Activated T-helper 9 cell treated with anti-CD3 and anti-CD28 coated beads, Interleukin-2, amount 50 U/mL, for 16 hours (primary cell): Measurements from ENCODE around the gene VEPH1.

Experiments used
- DNase-seq: peaks from one replicate; pipeline ENCODE4 v3.0.0-alpha.2; 2020; ENCODE audit warnings: low read depth

VEPH1 gene

GRCh38 chr3:157477441-157477840 lies 25.8 kb downstream of the VEPH1 start:
- no peak for DNase-seq

DNA sequence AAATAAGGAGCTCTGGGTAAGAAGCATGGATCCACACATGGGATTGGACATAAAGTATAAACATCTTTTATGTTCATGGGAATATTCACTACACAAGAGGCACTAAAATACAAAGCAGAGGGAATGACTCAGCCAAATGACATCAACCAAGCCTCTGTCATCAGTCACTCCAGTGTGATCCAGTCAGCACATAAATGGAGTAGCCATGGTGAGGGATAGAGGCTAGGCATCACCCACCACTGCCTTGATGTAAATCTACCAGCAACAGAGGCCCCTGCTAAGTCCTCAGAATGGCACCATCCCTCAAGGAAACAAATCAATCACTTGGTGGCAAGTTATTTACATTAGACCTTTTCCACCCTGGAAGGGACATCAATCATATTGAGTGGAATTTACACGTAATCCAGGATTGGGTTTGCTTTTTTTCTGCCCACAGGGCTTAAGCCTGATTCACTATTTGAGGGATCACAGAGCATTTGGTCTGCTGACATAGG lies 27.2 kb downstream of the VEPH1 start:
- no peak for DNase-seq

DNA sequence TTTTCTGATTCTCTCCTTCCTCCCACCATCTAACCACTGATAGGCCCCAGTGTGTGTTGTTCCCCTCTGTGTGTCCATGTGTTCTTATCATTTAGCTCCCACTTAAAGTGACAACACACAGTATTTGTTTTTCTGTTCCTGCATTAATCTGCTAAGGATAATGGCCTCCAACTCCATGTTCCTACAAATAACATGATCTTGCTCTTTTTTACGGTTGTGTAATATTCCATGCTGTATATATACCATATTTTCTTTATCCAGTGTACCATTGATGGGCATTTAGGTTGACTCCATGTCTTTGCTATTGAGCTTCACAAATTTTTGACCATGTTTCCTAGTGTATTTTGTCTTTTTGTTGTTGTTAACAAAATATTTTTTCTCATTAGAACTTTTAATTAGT lies 30.6 kb downstream of the VEPH1 start:
- no peak for DNase-seq

DNA sequence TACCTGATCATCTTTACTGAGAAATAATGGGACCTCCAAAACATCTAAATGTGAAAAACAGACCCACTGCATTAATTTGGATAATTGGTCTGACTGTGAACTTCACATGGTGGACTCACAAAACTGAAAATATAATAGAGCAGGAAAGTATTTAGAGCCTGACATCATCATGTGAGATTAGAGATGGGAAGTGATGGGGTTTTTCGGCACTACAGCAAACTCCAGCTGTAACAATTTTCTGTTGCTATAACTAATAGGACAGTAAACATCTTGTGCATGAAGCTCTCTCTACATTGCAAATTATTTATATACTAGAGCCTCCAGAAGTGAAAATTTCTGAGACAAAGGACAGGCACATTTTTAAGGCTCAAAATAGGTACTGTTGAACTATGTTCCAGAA lies 32.2 kb downstream of the VEPH1 start:
- DNase-seq = no peak

DNA sequence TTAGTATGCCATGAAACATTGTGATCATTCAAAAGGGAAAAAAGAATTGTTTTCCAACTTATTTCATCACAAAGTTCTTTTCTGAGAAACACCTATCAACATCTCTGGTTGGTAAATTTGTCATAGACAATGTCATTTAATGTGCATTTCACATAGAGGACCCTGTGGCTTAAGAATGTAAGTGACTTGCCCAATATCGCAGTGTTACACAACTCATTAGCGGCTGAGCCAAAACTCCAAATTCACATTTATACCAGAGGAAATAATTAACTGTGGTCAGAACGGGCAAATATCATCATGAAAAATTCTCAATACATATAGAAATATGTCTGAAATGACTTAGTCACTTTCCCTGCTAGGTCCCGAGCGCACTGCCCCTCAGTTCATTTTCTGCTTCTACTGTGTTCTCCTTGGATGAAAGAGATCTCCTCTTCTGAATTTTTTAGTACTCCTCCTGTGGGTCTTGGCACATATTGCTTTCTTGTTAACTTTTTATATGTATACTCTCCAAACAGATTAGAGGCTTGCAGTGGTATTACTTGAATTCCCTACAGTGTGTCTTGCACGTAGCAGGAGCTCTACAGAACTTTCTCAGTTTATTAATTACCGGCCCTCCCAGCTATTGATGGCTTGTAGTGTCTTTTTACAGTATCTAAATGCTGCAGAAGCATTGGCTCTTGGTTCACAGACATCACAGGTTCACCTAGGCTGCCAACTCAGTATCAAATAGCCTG lies 33.5 kb downstream of the VEPH1 start:
- no peak for DNase-seq

DNA sequence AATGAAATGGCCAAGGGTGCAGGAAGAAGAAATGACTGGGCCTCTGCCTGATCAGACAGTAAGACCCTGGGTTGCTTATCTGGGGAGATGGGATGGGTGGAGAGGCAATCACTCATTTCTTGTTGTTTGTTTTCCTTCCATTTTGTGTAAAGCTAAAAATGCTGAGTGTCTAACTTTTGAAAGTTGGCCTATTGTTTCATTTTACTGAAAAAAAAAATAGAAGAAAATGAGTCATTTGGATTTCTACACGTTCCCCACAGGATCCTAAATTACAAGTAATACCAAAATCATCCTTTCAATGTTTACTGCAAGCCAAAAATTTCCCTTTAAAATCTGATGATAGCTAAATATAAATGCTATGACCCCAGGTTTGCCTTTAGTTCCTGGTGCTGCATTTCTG lies 36.0 kb downstream of the VEPH1 start:
- no peak for DNase-seq

DNA sequence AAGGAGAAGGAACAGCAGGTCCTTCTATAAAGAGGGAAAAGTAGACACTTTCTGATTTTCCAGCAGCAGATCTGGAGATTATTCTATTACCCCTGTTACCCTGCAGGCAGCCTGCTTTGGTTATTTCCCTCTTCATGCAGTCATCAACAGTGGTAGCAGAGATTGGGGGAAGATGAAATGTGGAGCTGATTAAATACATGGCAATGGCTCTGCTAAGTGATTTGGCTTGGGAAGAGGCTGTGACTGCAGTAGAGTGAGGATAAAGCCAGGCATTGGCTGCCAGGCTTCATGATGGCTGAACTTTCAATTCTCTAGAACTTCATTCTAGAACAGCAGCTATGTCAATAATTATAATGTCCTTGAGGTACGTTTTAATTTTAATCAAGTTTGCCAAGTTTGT lies 37.5 kb downstream of the VEPH1 start:
- DNase-seq = no peak

- DNase-seq = no peak
These were observed 38.9 kb downstream of the VEPH1 start for GRCh38 chr3:157464321-157464720.

DNA sequence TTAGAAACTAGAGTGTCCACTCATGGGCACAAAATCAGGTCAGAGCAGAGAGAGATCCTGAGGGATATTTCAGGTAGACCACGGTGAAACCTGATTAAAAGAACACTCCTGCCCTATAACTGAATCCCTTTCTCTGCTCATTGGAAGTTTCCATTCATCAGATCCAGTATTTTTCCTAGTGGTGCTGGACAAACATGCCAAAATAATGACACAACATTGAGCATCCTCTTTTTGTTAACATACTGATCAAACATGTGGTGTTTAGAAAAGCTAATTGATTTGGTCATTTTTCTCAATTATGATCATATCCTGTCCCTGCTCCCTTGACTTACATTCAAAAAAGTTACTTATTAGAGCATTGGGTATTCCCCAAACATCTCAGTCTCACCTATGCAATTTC lies 39.4 kb downstream of the VEPH1 start:
- no peak for DNase-seq

DNA sequence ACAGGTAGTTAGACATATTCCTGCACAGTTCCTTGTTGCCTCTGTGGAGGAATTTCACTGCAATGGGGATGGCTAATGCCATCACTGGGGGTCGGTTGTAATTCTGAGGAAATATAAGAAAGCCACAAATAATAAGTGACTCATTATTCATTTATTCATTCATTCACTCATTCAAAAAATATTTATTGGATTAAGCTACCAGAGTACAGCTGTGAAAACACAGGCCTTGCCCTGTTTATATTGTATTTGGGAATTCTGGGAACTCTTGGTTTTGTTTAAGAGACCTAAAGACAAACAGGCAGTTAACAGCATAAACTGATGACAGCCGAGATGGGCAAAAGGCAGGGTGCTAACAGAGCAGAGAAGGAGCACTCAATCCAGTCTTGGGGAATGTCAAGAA lies 43.0 kb downstream of the VEPH1 start:
- DNase-seq = no peak

GRCh38 chr3:157459706-157460105 lies 43.5 kb downstream of the VEPH1 start:
- no peak for DNase-seq

GRCh38 chr3:157453824-157454223 lies 49.4 kb downstream of the VEPH1 start:
- no peak for DNase-seq

GRCh38 chr3:157452097-157452496 lies 51.1 kb downstream of the VEPH1 start:
- no peak for DNase-seq

DNA sequence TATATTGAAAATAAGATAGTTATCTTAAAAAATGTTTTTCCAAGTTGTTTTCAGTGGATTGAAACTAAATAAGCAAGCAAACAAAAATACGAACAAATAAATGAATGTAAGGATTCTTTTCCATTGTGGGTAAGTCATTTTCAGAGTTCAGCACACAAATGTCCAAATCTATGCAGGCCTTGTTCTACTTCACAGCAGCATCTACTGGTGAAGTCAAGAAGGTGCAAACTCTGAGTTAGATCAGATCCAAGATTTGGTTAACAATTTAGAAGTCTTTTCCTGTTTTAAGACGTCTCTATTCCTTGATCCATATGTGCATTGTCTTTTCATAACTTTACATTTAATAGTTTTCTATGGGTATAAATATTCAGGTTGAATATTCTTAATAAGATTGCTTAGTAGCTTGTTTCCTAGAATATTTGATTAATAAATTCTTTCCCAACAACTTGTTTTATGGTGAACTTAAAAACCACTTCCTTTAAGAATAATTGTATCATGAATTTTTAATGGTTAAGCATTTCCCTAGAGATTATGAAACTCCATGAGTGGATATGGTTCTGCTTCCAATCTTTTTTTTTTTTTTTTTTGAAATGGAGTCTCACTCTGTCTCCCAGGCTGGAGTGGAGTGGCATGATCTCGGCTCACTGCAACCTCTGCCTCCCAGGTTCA lies 56.1 kb downstream of the VEPH1 start:
- DNase-seq = no peak

GRCh38 chr3:157445857-157446256 lies 57.4 kb downstream of the VEPH1 start:
- no peak for DNase-seq

GRCh38 chr3:157444797-157445184 lies 58.4 kb downstream of the VEPH1 start:
- no peak for DNase-seq

DNA sequence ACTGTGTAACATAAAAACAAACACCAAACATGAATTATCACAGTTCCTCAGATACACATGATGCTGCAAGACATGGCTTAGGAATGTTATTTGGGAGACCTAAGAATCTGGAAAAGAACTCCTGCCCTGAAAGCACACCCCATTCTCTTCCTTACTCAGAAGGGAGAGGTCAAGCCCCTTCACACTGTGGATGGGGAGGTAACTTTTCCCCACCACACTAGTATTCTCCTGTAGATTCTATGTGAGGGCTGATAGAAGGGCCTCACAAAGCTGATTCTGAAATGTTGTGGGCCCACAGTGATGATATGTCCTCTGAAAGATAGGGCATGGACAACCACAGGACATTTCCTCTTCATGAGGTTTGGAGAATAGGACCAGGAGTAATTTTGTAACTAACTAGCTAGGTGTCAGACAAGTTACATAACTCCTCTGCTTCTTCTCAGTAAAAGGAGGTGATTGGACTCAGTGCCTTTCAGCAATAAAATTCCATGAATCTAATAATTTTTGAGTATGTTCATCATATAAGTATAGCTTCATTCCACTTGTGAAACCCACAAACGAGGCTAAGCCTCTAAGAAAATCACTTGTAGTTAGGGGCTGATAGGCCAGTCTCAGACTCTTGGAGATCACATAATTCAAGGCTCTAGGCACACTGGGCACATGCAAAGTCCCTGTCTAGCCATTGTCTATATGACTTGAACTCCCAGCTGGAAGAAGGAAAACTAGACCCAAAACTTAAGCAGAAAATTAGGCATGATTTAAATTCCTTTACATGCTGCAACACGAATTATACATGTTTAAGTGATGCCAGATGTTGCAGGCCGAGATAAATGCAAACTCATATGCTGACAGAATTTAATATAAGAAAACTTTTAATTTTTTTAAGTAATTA lies 59.1 kb downstream of the VEPH1 start:
- DNase-seq = no peak

DNA sequence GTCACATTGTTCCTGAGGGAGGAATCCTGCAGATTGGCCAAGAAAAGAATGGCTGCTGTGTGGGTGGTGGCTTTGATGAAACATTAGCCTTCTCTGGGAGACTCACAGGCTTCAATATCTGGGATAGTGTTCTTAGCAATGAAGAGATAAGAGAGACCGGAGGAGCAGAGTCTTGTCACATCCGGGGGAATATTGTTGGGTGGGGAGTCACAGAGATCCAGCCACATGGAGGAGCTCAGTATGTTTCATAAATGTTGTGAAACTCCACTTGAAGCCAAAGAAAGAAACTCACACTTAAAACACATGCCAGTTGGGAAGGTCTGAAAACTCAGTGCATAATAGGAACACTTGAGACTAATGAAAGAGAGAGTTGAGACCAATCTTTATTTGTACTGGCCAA lies 60.5 kb downstream of the VEPH1 start:
- no peak for DNase-seq

DNA sequence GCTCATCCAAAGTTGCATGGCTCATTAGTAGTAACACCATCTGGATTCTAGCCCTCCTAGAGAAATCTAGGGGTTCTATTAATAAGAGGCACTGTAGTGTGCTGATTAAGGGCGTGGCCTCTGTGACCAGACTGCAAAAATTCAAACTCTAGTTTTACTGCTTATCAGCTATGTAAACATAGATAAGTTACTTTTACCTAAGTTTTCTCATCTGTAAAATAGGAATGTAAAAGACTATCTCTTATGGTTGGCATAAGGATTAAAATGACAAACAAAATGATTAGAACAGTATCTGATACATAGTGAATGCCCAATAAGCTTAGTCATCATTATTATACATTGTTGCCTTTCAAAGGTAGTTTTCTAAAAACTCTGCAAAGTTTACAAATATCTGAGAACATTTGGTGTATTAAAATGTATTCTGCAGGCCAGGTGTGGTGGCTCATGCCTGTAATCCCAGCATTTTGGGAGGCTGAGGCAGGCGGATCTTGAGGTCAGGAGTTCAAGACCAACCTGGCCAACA lies 62.1 kb downstream of the VEPH1 start:
- DNase-seq = no peak

DNA sequence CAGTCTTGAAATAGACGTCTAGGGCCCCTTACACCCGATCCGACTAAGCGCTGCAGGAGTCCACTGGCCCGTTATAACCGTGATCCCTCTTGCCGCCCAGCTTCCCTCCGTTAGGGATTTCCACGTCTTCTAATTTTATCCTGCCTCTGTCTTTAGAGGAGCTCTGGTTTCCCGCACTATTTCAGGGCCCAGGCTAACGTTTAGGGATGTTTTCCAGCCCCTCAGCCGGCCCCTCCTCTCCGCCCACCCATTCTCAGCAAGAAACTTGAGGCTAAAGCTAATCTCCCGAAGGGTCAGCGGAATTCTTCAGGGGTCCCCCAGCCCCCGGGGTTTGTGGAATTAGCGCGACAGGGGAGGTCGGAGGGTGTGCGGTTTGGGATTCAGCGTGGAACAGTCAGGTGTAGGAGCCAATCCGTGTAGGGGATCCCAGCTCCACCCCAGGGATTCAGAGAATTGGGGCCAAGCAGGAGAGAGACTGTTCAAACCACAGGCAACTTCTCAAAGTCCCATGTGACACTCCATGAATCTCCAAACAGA lies 65.0 kb downstream of the VEPH1 start:
- no peak for DNase-seq

GRCh38 chr3:157436583-157437291 lies 66.5 kb downstream of the VEPH1 start, which contains the start of gene PTX3:
Gene PTX3 (plus strand): TSS chr3:157436850. CDS start chr3:157436934, 84 bp downstream.
- DNase-seq = no peak
